Activated T-cell treated with anti-CD3 and anti-CD28 coated beads, Interleukin-2, amount 50 U/mL, for 1 hour (primary cell): Measurements from ENCODE around the gene BRD3OS.
"Not testable (repeated sequence)": the region's sequence is repeated elsewhere in the genome, so short reads cannot be mapped to it uniquely, and the experiment has no call there.

Source experiments
- DNase-seq: peaks from one replicate; pipeline ENCODE4 v3.0.0-alpha.2; 2020

The BRD3OS gene

DNA sequence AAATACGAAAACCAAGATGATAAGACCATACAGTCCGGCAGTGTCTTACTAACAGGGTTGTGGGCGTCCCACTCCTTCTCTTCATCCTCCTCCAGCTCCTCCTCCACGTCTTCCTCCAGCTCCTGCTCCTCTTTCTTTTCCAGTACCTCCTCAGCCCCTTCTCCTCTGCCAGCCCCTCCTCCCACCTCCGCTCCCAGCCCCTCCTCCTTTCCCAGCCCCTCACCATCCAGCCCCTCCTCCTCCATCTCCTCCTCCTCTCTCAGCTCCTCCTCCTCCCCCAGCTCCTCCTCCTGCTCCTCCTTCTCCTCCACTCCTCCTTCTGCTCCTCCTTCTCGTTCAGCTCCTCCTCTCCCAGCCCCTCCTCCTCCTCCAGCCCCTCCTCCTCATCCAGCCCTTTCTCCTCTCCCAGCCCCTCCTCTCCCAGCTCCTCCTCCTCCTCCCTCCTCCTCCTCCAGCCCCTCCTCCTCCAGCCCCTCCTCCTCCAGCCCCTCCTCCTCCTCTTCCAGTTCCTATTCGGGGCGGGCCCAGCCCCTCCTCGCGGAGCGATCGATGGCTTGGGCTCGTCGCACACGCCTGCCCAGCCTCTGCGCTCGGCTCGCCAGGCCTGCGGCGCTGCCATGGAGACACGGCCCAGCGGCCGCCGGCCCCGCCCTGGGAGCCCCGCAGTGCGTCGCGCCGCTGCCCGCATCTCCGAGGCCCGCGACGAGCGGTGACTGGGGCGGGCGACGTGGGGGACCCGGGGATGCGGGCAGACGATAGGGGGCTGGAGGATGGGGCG, at the start of gene BRD3OS:
BRD3OS (plus strand) TSS at position 654 of the 778 bp plus-strand sequence. CDS start 1,267 bp downstream, outside the sequence.
- peak; percentile 87 for DNase-seq

- DNase-seq = no peak
Observed at GRCh38 chr9:133975511-133975910, 49.8 kb upstream of the BRD3OS start.

DNA sequence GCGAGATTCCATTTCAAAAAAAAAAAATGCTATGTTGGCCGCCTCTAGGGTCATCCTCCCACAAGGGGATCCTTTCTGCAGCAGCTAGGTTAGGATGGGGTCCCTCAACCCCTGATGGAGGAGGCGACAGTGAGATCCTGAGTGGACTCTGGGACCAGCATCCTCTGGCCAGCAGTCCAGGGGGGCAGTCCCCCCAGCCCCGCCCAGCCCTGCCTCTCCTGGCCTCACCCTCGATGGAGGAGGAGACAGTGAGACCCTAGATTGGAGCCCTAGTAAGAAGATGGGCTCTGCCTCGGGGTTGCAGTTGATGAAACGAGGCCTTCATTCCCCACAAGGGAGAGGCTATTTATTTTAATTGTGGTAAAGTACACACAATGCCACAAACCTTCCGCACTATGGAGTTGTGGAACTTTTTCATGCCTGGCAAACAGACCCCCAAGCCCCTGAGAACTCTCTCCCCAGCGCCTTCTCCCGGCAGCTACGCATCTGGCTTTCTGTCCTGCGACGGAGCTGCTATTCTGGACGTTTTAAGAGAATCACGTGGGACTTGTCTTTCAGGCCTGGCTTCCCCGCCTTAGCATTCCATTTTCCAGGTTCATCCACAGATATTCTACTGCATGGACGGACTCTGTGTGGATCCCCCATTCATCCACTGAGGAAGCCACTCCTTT, 49.0 kb upstream of the BRD3OS start:
- no peak for DNase-seq

- no peak for DNase-seq
Observed at GRCh38 chr9:133976887-133977286, 48.4 kb upstream of the BRD3OS start.

GRCh38 chr9:133977421-133978201, 47.7 kb upstream of the BRD3OS start:
- no peak for DNase-seq

- DNase-seq = no peak
Observed at GRCh38 chr9:133978226-133978898, 46.9 kb upstream of the BRD3OS start.

- DNase-seq = no peak
Observed at GRCh38 chr9:133978899-133979272, 46.4 kb upstream of the BRD3OS start.

DNA sequence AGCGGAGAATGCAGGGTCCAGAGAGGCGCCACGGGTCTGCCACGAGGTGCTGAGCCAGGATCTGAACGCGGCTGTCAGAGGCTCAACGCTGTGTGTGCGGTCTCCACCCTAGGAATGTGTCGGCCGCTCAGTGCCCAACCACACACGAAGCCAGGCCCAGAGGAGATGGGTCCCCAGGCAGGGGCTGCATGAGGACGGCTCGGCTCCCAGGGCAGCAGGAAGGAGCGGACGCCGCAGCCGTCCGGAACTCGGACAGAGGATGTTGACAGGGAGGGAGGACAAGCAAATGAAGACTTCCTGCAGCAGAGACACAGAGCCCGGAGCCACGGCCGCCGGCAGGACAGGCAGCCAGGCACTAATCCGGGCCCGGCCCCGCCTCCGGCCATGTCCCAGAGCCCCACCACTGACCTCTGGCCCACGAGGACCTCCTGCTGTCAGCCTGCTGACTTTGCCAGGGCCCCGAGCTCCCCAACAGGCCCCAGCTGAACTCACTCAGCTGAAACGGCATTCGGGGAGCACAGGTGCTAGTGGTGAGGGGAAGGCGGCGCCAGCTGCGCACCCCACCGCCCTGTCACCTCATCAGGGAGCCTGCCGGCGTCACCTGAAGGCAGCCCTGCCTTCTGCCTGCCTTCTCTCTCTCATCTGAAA, 45.9 kb upstream of the BRD3OS start:
- DNase-seq = no peak

DNA sequence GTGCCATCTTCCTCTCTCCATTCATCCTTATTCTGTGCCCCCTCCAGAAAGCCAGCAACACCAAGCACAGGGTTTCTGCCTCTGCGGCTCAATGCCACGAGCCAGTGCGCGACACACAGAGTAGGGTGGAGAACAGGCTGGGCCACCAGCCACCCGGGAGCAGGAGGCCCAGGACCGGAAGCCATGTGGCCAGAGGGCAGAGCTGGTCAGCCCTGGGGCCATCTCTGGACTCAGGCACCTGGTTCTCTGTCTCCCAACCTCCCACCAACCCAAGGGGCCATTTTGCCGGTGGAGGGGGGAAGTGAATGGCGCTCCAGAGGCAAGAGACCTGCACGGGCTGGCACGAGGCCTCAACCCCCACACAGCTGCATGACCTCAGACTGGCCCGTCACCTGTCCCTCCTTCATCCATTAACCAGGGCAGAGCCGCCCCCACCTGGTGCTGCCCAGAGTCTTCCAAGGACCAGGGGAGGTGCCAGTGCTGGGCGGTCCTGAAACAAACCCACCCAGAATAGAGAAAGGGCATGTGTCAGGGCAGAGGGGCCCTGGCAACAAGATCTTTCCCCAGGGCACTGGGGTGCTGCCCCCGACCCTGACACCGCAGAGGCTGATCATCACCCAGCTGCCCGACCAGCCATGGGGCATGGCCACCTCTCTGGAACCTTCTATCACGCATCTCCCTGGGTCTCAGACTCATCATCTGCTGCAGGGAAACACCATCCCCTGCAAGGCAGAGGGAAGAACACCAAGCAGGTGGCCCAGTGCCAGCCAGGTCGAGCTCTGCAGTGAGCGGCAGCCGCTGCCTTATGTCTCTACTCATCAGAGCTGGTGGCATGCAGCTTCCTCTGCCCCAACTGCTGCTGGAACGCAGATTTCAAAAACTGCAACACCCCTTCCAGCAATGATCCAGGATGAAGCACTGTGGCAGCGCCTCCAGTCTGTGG, 45.1 kb upstream of the BRD3OS start:
- DNase-seq = no peak

DNA sequence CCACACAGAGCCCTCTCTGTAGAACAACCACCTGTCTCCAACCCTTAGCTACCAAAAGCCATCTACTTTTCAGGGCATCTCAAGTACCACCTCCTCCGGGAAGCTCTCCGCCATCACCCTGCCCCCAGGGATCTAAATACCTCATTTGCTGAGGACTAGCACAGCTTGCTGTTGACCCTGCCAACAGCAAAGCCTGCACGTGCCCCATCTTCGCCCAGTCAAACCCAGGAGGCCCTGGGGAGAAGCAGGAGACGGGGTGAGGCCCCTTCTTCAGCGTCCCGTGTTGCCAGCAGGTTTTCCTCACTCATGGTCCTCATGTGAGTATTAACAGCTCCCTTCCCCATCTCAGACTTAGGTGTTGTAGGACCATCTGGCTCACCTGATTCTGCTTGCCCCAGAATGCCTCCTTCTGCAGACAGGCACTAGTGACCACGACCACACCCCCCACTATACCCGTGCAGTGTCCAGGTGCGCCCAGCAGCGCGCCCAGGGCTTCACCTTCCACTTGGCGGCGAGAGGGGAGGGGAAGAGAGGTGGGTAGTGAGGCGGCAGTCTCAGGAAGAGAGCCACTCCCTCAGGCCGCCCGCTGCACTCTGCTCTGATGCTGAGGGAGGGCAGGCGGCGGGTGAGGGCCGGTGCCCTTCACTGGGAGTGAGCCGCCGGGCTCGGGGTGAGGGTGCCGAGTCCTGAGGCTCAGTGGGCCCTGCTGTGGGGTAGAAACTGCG, 44.3 kb upstream of the BRD3OS start:
- no peak for DNase-seq

- no peak for DNase-seq
Observed at GRCh38 chr9:133981589-133981957, 43.7 kb upstream of the BRD3OS start.

DNA sequence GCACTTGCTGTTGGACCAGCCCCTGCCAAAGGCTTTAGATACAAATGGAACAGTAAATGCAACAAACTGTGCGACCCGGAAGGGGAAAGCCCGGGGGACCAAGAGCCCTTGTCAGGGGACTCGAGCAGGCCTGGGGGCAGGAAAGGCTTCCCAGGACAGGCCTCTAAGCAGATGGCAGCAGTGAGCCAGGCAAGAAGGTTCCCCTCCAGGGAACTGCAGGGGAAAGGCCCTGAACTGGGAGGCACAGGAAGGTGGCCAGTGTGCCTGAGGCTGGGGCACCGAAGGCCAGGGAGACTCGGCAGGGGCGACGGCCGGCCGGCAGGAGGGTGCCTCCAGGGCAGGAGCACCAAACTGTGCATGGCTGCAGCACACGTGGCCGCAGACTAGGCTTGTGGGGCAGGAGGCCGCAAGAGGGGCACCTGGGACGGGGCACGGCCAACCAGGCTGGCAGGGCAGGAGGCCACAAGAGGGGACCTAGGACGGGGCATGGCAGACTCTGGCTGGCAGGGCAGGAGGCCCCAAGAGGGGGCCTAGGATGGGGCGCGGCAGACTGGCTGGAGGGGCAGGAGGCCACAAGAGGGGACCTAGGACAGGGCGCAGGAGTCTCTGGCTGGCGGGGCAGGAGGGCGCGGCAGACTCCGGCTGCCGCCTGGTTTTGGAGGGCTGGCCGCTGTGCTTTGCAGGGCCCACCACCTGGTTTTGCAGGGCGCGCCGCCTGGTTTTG, 43.2 kb upstream of the BRD3OS start:
- no peak for DNase-seq

- no peak for DNase-seq
Observed at GRCh38 chr9:133982971-133983720, 42.1 kb upstream of the BRD3OS start.

GRCh38 chr9:133986061-133986460, 39.2 kb upstream of the BRD3OS start:
- no peak for DNase-seq

DNA sequence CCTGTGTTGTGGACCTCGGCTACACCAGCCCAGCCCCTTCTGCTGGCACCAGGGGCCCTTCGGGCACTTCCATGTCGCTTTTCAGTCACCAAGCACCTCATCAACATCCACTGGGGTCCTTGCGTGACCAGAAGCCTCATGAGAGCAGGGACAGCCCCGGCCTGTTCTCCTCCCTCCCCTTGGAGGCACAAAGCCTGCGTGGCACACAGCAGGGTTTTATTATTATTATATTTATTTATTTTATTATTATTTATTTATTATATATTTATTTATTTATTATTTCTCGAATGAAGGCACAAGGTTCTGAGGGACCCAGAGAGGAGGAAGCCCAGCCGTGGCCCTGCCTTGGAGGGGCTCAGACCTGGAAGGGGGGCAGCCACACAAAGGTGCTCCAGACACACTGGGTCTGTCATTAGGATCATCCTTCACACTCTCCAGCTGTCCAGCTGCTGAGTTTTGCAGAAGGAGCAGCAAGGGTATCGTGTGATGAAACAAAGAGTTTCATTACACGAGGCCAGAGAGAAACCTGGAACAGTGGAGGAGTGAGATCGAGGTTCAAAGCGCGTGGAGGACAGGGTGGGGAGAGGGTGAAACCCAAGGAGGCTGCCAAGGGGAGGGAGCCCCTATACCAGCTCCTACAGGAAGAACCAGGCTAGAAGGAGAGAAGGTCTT, 38.4 kb upstream of the BRD3OS start:
- DNase-seq = no peak

DNA sequence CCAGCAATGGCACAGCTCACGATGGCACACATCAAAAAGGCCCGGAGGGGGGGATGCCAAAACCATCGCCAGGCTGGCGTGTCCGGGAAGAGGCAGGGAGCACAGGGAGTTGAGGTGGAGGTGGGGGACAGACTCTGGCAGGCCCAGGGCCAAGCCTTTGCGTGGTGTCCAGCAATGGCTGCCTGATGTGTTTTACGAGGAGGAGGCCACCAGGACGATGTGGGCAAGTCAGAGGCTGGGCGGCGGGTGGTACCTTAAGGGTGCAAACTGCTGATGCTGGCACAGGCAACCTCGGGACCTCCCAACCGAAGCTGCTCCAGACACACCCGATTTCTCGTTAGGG, 37.9 kb upstream of the BRD3OS start:
- DNase-seq = no peak

- no peak for DNase-seq
Observed at GRCh38 chr9:133987946-133988665, 37.2 kb upstream of the BRD3OS start.

DNA sequence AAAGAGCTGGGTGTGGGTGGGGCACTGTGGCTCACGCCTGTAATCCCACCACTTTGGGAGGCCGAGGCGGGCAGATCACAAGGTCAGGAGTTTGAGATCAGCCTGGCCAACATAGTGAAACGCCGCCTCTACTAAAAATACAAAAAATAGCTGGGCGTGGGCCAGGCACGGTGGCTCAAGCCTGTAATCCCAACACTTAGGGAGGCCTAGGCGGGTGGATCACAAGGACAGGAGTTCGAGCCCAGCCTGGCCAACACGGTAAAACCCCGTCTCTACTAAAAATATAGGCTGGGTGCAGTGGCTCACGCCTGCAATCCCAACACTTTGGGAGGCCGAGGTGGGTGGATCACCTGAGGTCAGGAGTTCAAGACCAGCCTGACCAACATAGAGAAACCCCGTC, 36.5 kb upstream of the BRD3OS start:
- not testable (repeated sequence) for DNase-seq
